GM21390 (cell line): ENCODE measurements around the gene SNN.

Experiments
- ATAC-seq: cut with Tn5 transposase; IDR thresholded peaks from one replicate; pipeline ENCODE4 v1.9.1; 2021; ENCODE audit not compliant: unreplicated experiment

The SNN gene

GRCh38 chr16:11667824-11668622, at the start of gene SNN:
Gene SNN (plus strand): TSS chr16:11668455. CDS start chr16:11676060, 7,605 bp downstream.
- peak; percentile 58 for ATAC-seq

- no peak for ATAC-seq
These were observed 48.9 kb upstream of the SNN start for GRCh38 chr16:11619327-11619851.

GRCh38 chr16:11620243-11621003, 47.8 kb upstream of the SNN start:
- no peak for ATAC-seq

- no peak for ATAC-seq
These were observed 46.7 kb upstream of the SNN start for GRCh38 chr16:11621539-11621919.

DNA sequence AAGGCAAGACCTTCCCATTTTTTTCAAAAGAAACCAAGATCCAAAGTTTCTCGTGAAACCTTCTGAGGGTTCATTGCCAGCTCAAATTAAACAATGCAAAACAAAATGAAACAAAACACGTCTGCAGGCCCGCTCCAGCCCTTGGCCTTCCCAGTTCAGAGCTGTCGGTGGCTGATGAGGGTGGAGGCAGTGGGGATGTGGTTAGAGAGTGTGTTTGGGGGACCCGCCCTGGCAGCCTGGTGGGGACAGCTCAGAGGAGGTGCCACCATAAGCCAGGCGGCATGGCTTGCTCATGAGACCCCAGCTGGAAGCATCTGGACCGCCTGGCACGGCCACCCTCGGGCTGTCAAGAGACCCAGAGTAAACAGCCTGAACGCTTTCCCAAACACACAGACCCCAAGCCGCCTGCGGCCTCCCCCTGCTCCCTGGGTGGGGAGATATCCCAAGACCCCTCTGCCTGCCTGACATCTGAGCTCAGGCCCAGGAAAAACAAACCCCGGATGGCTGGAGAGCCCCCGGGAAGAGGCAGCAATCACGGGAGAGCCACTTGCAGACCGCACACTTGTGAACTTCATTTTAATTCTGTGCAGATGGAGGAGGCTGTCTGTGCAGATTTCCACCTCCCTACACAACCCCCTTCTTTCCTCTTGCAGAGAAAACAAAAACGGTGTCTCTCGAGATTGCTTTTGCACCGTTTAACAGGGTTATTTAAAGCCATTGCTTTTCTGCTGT, 46.2 kb upstream of the SNN start:
- no peak for ATAC-seq

GRCh38 chr16:11624205-11624604, 44.0 kb upstream of the SNN start:
- ATAC-seq: no peak

GRCh38 chr16:11624636-11625607, 43.3 kb upstream of the SNN start:
- ATAC-seq: no peak

DNA sequence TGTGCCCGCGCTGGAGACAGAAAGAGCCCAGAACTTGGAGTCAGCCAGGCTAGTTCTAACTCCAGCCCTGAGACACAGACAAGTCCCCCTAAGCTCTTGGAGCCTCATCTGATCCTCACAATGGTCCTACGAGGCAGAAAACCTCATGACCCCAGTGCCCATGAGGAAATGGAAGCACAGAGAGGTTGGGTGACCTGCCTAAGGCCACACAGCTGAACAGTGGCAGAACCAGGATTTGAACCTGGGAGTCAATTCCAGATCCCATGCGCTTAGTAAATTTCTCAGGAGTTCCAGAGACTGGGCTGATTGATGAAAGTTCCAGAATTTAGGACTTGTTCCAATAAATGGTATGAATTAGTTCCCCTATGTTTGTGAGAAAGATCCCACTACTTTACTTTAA, 42.5 kb upstream of the SNN start:
- ATAC-seq: no peak

GRCh38 chr16:11626657-11627291, 41.5 kb upstream of the SNN start:
- no peak for ATAC-seq

DNA sequence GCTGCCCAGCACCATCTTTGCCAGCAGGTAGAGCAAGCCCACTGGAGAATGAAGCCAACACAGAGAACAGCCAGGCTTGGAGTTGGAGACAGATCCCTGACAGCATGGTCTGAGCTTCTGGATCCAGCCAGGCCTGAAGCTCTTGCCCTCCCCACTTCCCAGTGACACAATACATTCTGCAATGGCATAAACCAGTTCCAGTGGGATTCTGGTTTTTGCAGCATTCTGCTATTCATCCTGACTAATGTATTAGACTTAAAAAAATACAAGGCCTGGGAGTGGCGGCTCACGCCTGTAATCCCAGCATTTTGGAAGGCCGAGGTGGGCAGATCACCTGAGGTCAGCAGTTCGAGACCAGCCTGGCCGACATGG, 41.0 kb upstream of the SNN start:
- ATAC-seq: no peak

GRCh38 chr16:11627822-11628457, 40.3 kb upstream of the SNN start:
- no peak for ATAC-seq

GRCh38 chr16:11629071-11630030, 38.9 kb upstream of the SNN start:
- no peak for ATAC-seq

- ATAC-seq: no peak
These were observed 38.0 kb upstream of the SNN start for GRCh38 chr16:11630046-11630767.

- no peak for ATAC-seq
These were observed 37.5 kb upstream of the SNN start for GRCh38 chr16:11630768-11631056.

DNA sequence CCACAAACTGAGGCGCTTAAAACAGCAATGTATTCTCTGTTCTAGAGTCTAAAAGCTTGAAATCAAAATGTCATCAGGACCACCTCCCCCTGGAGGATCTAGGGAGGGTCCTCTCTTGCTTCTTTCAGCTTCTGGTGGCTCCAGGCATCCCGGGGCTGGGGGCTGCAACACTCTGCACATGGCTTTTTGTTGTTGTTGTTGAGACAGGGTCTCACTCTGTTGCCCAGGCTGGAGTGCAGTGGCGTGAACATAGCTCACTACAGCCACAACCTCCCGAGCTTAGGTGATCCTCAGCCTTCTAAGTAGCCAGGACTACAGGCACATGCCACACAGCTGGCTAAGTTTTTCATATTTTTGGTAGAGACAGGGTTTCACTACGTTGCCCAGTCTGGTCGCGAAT, 37.0 kb upstream of the SNN start:
- ATAC-seq: no peak

- no peak for ATAC-seq
These were observed 35.8 kb upstream of the SNN start for GRCh38 chr16:11632455-11632939.

DNA sequence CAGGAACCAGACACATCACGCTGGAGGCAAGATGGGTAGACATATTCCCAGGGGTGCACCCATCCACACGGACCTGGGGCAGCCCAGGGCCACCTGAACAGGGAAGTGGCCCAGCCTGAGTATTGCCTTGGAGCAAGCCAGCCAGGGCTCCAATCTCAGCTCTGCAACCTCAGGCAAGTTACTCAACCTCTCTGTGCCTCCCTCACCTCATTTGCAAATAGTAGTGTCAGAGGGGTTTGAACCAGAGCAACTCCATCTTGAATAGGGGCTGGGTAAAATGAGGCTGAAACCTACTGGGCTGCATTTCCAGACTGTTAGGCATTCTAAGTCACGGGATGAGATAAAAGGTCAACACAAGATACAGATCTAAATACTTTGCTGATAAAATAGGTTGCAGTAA, 35.1 kb upstream of the SNN start:
- ATAC-seq: no peak

DNA sequence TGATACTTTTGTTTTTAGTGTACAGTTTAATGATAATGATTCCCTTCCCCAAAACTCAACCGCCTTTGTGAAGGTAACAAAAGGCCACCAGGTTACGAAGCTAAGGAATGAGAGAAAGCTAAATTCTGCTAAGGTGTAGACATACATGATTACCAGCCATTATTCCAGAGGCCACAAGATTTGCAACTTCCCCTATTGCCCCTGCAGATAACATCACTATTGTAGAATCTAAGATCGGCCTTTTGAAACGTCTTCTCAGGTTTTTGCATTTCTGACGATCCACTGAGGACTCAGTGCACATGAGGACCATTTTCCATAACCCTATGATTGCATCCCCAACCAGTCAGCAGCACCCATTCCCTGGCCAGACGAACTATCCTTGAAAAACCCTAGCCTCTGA, 33.9 kb upstream of the SNN start:
- ATAC-seq: no peak
